ENCODE results near the gene PTGES3L. TPM values are rescaled to one million over a fixed set of nuclear protein-coding genes. Genes with fewer than 3 reads are reported as not detected.

PTGES3L gene
- total RNA-seq, 3 donors from 2014 or later = 0.44 to 0.66 TPM; not detected in 1

DNA sequence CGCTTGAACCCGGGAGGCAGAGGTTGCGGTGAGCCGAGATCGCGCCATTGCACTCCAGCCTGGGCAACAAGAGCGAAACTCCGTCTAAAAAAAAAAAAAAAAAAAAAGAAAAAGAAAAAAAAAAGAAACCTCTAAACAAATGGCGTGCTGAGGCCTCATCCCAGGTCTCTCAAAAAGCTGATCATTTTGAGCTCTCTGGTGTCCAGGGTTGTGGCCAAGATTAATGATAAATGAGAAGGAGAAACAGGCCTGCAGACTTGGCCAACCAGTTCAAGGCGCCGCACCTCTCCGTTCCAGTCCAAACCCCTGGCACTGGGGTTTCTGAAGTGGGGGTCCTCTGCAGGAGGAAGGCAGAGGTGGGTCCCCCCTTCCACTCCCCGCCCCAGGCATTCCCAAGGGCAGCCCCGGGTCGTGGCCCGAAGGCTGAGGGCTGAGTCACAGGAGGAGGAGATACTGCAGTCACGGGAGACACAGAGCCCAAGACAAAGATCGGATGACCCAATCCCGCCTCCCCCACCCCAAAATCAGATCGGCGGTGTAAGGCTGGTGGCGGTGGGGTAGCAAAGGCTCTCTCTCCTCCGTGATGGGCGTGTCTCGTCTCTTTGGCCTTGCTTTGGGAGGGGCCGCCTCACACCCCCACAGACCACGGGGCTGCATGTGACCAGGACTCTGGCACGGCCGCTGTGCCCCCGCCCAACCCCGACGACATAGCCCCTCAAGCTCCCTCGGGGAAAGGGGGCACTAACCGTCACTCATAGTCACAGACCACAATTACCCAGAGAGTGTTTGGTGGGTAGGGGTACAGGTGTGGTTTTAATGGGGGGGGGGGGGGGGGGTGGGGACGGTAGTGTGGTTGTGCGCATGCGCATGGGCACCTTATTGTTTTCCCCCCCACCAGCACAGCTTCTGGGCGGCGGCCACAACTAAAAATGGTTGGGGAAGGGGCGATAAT, 41.2 kb upstream of the PTGES3L start:
- Histone ChIP-seq H3K27me3 (no peaks in the 10 kb centered on the region), H3K9me3 (no peaks in the 10 kb centered on the region), H3K4me3 (peak overlapping the region; percentile 82 to 100 (median 90)), H3K4me1 (no peaks in the 10 kb centered on the region), H3K27ac (peak overlapping the region; percentile 90 to 97), H3K36me3 (no peaks in the 10 kb centered on the region)
- TF ChIP-seq POLR2A (IDR thresholded peaks at IDR 0.05) = peak; percentile 39
- TF ChIP-seq, protein P1, sequence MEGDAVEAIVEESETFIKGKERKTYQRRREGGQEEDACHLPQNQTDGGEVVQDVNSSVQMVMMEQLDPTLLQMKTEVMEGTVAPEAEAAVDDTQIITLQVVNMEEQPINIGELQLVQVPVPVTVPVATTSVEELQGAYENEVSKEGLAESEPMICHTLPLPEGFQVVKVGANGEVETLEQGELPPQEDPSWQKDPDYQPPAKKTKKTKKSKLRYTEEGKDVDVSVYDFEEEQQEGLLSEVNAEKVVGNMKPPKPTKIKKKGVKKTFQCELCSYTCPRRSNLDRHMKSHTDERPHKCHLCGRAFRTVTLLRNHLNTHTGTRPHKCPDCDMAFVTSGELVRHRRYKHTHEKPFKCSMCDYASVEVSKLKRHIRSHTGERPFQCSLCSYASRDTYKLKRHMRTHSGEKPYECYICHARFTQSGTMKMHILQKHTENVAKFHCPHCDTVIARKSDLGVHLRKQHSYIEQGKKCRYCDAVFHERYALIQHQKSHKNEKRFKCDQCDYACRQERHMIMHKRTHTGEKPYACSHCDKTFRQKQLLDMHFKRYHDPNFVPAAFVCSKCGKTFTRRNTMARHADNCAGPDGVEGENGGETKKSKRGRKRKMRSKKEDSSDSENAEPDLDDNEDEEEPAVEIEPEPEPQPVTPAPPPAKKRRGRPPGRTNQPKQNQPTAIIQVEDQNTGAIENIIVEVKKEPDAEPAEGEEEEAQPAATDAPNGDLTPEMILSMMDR (IDR thresholded peaks at IDR 0.05) = no peak
- TF ChIP-seq POLR2AphosphoS5 (IDR thresholded peaks at IDR 0.05) = peak; percentile 70 to 81 (median 75)
- intact Hi-C loops (cut with DNase I; ENCODE audit: low total_unique reads) = loop anchor here (5.0 kb wide), 1 partner anchor 349 kb away; no protein-coding TSS in a partner anchor
- DNase-seq (ENCODE audit: low spot score in 2 of 2) = peak; percentile 77 to 78

DNA sequence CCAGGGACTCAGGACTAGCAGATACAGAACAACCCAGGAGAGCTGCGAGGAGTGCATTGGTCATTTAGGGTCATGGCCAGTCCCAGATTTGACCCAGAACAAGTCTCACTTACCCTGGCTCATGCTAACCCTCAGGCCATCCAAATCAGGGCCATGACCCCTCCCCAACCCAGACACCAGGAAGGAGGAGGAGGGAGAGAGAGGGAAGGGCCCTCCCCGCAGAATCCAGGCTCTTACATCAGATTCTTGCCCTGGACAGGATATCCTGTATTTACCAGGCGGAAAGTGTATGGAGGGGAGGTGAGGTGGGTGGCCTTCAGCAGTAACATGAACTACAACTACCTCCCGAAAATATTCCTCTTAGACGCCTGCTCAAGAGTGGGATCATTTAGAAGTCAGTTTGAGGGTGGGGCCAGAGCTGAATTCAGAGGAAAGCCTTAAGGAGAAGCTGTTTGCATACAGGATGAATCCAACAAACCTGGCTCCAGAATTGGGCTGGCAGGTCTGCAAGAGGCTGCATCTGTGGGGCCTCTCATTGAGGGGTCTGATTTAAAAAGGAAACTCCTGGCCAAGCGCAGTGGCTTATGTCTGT, 40.2 kb upstream of the PTGES3L start:
- Histone ChIP-seq H3K9me3 (no peaks in the 10 kb centered on the region), H3K4me1 (no peaks in the 10 kb centered on the region), H3K4me3 (peak overlapping the region; percentile 82 to 100 (median 90)), H3K36me3 (no peaks in the 10 kb centered on the region), H3K27me3 (no peaks in the 10 kb centered on the region), H3K27ac (peak overlapping the region; percentile 43 to 83)
- TF ChIP-seq, protein P1 (IDR thresholded peaks at IDR 0.05) = no peak
- intact Hi-C loops (cut with DNase I; ENCODE audit: low total_unique reads) = loop anchor here (5.0 kb wide), 1 partner anchor 348 kb away; no protein-coding TSS in a partner anchor
- DNase-seq (ENCODE audit: low spot score in 2 of 2) = no peak

DNA sequence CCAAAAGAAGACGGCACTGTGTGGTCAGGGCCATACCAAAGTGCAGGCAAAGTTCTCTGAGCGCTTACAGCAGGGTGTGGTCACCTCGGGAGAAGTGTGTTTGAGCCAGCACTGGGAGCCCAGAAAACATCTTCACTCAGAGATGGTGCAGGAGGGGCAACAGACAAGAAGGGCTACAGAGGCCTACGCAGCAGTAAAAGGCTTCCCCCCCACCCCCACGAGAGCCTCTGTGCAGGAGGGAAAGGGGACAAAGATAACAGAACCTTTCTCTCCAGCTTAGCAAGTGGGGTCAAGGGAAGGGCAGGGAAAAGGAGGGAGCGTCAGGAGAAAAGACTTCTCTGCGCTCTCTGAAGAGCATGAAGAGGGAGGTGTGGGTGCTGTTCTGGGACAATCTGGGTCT, 39.5 kb upstream of the PTGES3L start:
- Histone ChIP-seq H3K4me1 (no peaks in the 10 kb centered on the region), H3K4me3 (peak overlapping the region; percentile 4 to 100 (median 90)), H3K9me3 (no peaks in the 10 kb centered on the region), H3K27me3 (no peaks in the 10 kb centered on the region), H3K27ac (peak overlapping the region; percentile 43 to 83), H3K36me3 (no peaks in the 10 kb centered on the region)
- no peak for TF ChIP-seq POLR2A (IDR thresholded peaks at IDR 0.05)
- TF ChIP-seq, protein P1 (IDR thresholded peaks at IDR 0.05) = no peak
- TF ChIP-seq POLR2AphosphoS5 (IDR thresholded peaks at IDR 0.05) = no peak
- intact Hi-C loops (cut with DNase I; ENCODE audit: low total_unique reads) = loop anchor here (10.0 kb wide), 1 partner anchor 325 kb away; no protein-coding TSS in a partner anchor
- DNase-seq (ENCODE audit: low spot score in 2 of 2) = no peak

DNA sequence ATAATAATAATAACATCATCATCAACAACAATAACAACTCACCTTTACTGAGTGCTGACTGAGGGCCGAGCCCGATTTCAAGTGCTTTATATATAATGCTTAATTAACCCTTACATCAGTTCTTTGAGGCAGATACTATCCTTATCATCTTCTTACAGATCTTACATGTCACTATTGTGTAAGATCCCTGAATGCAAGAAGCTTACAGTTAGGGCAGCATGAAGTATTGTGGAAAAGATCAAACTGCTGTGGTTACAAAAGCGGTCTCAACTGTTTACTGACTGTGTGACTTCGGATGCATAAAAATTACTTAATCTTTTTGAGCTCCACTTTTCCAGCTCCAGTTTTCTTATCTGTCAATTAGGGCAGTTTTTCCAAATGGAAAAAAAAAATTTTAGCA, 39.1 kb upstream of the PTGES3L start:
- H3K9me3 ChIP-seq = no peaks in the 10 kb centered on the region
- TF ChIP-seq POLR2AphosphoS5 (IDR thresholded peaks at IDR 0.05) (no peak), POLR2A (IDR thresholded peaks at IDR 0.05) (no peak)
- TF ChIP-seq, protein P1 (IDR thresholded peaks at IDR 0.05) = no peak
- intact Hi-C loops (cut with DNase I; ENCODE audit: low total_unique reads) = loop anchor here (10.0 kb wide), 1 partner anchor 326 kb away; no protein-coding TSS in a partner anchor
- H3K4me1 ChIP-seq = no peaks in the 10 kb centered on the region
- DNase-seq (ENCODE audit: low spot score in 2 of 2) = no peak
- peak overlapping the region in 2 of 3 donors; percentile 90 to 100 for H3K4me3 ChIP-seq
- H3K27me3 ChIP-seq = no peaks in the 10 kb centered on the region
- peaks cover 2% of the 10 kb centered on the region for H3K36me3 ChIP-seq
- H3K27ac ChIP-seq = peak overlapping the region in 1 of 2 donors; percentile 65
